Omental fat pad (tissue), 4 donors: ENCODE results near the gene PPP6R3. TPM values are rescaled to one million over a fixed set of nuclear protein-coding genes. Genes with fewer than 3 reads are reported as not detected.
"Not testable (repeated sequence)": the region's sequence is repeated elsewhere in the genome, so short reads cannot be mapped to it uniquely, and the experiment has no call there.

Experiments used
- ATAC-seq: fragments of 150-250 bp; one replicate; pipeline ENCODE4 v1.9.1; 2016; ENCODE audit warnings: mild to moderate bottlenecking, moderate library complexity; ENCODE audit not compliant: low FRiP score
- DNase-seq: peaks from one replicate; pipeline ENCODE4 v3.0.0-alpha.2; 2019; ENCODE audit warnings: low spot score
- CTCF ChIP-seq, 3 donors: fragments of 450-650 bp; IDR thresholded peaks; one replicate each; pipeline ENCODE4 v1.5.1; 2016 to 2017; ENCODE audit warnings: antibody characterized with exemption in 3 of 3, mild to moderate bottlenecking in 3 of 3, moderate library complexity in 2 of 3
- total RNA-seq, 4 donors: library from RNA; depleted of rRNA; stranded (reverse); fragments of >200 nt; gene quantifications; one replicate each; pipeline ENCODE4 v1.1.0, GENCODE V29; 2016

Gene PPP6R3
- total RNA-seq, 4 donors from 2014 or later, result 104 to 137 (median 119) TPM

DNA sequence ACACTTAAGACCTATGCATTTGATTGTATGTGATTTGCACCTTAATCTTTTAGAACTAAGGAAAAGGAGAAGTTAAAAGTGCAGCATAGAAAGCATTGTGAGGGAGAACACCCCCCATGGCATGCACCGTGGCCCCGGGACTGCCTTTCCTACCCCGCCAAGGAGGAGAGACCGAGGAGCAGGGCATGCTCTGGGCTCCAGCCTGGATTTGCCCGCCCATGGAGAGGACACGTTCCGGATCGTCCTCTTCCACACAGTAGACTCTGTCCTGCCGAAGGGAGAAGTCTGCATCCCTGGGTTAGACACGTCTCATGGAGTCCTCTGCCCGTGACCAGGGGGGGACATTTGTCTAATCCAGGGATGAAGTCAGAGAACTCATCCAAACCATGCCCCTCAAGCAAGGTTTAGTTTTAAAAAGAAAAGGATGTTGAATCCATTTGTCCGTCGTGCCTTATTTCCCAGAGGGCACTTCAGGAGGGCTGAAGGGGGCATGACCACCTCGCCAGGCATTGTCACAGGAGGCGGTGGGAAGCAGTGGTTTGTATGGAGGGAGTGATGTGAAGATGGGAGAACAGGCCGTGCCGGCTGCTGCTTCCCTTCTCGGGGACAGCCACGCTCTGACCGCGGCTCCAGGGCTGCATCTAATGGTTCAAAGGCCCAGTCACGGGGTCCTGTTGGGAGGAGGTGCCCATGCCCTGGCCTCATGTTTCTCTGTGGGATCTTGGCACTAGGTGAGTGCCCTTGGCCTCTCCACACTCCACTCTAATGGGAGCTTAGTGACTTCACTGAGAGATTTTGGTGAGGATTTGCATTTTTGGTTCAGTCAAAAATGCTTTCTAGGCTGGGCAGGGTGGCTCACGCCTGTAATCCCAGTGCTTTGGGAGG, 157.6 kb downstream of the PPP6R3 start:
- TF ChIP-seq CTCF (IDR thresholded peaks at IDR 0.05), result no peak
- ATAC-seq (no peak), DNase-seq (no peak)

GRCh38 chr11:68621826-68622225, 161.3 kb downstream of the PPP6R3 start:
- TF ChIP-seq CTCF (IDR thresholded peaks at IDR 0.05), result no peak
- DNase-seq, result no peak
- no peak for ATAC-seq

DNA sequence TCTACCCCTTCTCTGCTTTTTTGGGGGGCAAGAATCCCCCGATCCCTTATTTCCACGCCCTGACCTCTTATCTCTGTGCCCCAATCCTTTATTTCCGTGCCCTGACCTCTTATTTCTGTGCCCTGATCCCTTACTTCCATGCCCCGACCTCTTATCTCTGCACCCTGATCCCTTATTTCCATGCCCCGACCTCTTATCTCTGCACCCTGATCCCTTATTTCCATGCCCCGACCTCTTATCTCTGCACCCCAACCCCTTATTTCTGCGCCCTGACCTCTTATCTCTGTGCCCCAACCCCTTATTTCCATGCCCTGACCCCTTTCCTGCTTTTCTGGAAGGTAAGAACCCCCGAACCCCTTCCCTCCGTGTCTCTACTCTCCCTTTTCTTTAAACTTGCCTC, 163.2 kb downstream of the PPP6R3 start:
- ATAC-seq, DNase-seq: not testable (repeated sequence)

DNA sequence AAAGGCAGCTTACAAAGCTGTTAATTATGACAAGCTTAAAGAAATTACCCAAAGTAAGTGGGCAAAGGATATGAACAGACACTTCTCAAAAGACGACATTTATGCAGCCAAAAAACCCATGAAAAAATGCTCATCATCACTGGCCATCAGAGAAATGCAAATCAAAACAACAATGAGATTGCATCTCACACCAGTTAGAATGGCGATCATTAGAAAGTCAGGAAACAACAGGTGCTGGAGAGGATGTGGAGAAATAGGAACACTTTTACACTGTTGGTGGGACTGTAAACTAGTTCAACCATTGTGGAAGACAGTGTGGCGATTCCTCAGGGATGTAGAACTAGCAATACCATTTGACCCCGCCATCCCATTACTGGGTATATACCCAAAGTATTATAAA, 164.5 kb downstream of the PPP6R3 start:
- ATAC-seq, DNase-seq: not testable (repeated sequence)

GRCh38 chr11:68626236-68626635, 165.7 kb downstream of the PPP6R3 start:
- not testable (repeated sequence) for DNase-seq, ATAC-seq

- ATAC-seq, DNase-seq: not testable (repeated sequence)
These were observed 168.3 kb downstream of the PPP6R3 start for GRCh38 chr11:68628837-68629236.

GRCh38 chr11:68632375-68632774, 171.8 kb downstream of the PPP6R3 start:
- not testable (repeated sequence) for DNase-seq

DNA sequence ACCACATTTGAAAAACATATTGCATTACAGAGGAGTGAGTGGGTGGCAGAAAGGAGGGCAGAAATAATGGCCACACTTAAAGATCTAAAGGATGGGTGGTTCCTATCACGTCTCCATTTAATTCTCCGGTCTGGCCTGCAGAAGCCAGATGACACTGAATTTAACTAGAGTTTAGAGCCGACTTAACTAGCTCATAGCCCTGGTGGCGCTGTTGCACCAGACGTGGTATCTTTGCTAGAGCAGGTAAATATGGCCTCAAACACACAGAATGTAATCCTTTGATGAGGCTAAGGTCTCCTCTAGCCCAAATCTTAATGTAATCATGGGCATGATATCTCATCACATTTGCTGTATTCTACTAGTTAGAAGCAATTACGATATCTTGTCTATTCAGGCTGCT, 172.2 kb downstream of the PPP6R3 start:
- no peak for TF ChIP-seq CTCF (IDR thresholded peaks at IDR 0.05)
- DNase-seq (no peak), ATAC-seq (no peak)

More at GRCh38 chr11:68632375-68632774, 171.8 kb downstream of the PPP6R3 start:
- ATAC-seq, result not testable (repeated sequence)

DNA sequence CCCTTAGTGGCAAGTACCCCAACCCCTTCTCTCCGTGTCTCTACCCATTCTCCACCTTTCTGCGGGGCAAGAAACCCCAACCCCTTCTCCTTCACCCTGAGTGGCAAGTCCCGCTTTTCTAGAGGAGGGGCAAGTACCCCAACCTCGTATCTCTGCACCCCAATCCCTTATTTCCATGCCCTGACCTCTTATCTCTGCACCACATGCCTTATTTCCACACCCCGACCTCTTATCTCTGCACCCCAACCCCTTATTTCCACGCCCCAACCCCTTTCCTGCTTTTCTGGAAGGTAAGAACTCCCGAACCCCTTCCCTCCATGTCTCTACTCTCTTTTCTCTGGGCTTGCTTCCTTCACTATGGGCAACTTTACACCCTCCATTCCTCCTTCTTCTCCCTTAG, 174.1 kb downstream of the PPP6R3 start:
- DNase-seq, ATAC-seq: not testable (repeated sequence)

- ATAC-seq, DNase-seq: not testable (repeated sequence)
These were observed 174.6 kb downstream of the PPP6R3 start for GRCh38 chr11:68635172-68635571.

GRCh38 chr11:68635883-68636282, 175.3 kb downstream of the PPP6R3 start:
- not testable (repeated sequence) for ATAC-seq, DNase-seq

- DNase-seq, ATAC-seq: not testable (repeated sequence)
These were observed 178.8 kb downstream of the PPP6R3 start for GRCh38 chr11:68639322-68639721.
